ENCODE data around the gene SRP19.
"Not testable (repeated sequence)": the region's sequence is repeated elsewhere in the genome, so short reads cannot be mapped to it uniquely, and the experiment has no call there.

SRP19 gene

GRCh38 chr5:112860929-112861637, at the start of gene SRP19:
Gene SRP19, plus strand, starts transcription at chr5:112861287. Its CDS starts 90 bp downstream, at chr5:112861377.
- peak; percentile 97 for DNase-seq (ENCODE audit: low spot score)

- no peak for DNase-seq (ENCODE audit: low spot score)
Measured at GRCh38 chr5:112812549-112812948, 48.5 kb upstream of the SRP19 start.

GRCh38 chr5:112820246-112820645, 40.8 kb upstream of the SRP19 start:
- DNase-seq (ENCODE audit: low spot score), result no peak

- no peak for DNase-seq (ENCODE audit: low spot score)
Measured at GRCh38 chr5:112822456-112822855, 38.6 kb upstream of the SRP19 start.

DNA sequence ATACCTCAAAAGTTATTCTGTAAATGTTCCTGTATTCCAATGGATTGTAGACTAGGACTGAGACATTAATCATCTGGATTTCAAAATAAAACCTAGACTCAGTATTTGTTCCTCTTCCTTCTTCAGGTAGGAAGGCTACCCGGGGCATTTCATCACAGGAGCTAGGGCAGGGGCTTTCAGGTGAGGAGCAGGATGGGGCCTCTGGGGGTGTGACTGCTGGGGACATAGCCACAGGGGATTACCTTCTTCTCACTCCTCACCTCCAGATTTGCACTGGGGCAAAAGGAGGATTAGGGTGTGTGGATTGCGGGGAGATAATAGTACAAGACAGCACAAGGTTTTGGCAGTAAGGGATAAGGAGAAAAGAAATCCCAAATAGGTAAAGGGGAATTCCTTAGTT, 37.9 kb upstream of the SRP19 start:
- DNase-seq (ENCODE audit: low spot score), result no peak

- DNase-seq (ENCODE audit: low spot score), result no peak
Measured at GRCh38 chr5:112823656-112824055, 37.4 kb upstream of the SRP19 start.

- no peak for DNase-seq (ENCODE audit: low spot score)
Measured at GRCh38 chr5:112824197-112824596, 36.9 kb upstream of the SRP19 start.

DNA sequence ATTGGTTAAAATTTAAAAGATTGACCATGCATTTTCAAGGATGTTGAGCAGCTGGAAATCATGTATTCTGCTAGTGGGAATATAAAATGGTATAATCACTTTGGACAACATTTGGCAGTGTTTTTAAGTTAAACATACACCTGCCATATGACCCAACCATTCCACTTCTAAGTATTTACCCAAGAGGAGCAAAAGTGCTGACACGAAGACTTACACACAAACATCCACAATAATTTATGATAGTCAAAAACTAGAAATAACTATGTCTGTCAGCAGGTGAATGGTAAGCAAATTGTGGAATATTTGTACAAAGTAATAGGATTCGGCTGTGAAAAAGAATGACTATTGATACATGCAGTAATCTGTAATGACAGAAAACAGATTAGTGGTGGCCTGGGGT, 30.7 kb upstream of the SRP19 start:
- DNase-seq (ENCODE audit: low spot score), result no peak

- no peak for DNase-seq (ENCODE audit: low spot score)
Measured at GRCh38 chr5:112833971-112834370, 27.1 kb upstream of the SRP19 start.

GRCh38 chr5:112844489-112844888, 16.6 kb upstream of the SRP19 start:
- no peak for DNase-seq (ENCODE audit: low spot score)

GRCh38 chr5:112846556-112846955, 14.5 kb upstream of the SRP19 start:
- no peak for DNase-seq (ENCODE audit: low spot score)

- DNase-seq (ENCODE audit: low spot score), result no peak
Measured at GRCh38 chr5:112847306-112847705, 13.8 kb upstream of the SRP19 start.

- DNase-seq (ENCODE audit: low spot score), result peak; percentile 72
Measured at GRCh38 chr5:112848116-112848811, 12.8 kb upstream of the SRP19 start.

GRCh38 chr5:112849912-112850311, 11.2 kb upstream of the SRP19 start:
- no peak for DNase-seq (ENCODE audit: low spot score)

DNA sequence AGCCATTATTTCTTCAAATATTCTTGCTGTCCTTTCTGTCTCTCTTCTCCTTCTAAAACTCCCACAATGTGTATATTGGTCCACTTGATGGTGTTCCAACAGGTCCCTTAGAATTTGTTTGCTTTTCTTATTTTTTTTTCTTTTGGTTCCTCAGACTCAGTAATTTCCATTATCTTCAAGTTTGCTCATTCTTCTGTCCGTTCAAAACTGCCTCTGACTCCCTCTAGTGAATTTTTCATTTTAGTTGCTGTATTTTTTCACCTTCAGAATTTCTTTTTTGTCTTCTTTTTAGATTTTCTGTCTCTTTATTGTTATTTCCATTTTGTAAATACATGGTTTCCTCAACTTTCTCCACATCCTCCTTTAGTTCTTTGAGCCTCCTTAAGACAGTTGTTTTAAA, 6.4 kb upstream of the SRP19 start:
- no peak for DNase-seq (ENCODE audit: low spot score)

DNA sequence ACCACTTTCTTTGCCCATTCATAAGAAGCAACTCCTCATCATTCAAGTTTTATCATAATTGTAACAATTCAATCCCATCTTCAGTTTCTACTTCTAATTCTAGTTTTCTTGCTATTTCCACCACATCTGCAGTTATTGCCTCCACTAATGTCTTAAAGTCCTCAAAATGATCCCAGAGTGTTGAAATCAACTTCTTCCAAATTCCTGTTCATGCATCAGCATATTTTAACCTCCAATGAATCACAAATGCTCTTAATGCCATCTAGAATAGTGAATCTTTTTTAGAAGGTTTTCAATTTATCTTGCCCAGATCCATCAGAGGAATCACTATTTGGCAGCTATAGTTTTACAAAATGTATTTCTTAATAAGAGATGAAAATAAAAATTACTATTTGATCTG, 3.2 kb upstream of the SRP19 start:
- no peak for DNase-seq (ENCODE audit: low spot score)

GRCh38 chr5:112860571-112860928, 537 bp upstream of the SRP19 start:
- DNase-seq (ENCODE audit: low spot score), result not testable (repeated sequence)

- DNase-seq (ENCODE audit: low spot score), result no peak
Measured at GRCh38 chr5:112861638-112861985, 525 bp downstream of the SRP19 start.

DNA sequence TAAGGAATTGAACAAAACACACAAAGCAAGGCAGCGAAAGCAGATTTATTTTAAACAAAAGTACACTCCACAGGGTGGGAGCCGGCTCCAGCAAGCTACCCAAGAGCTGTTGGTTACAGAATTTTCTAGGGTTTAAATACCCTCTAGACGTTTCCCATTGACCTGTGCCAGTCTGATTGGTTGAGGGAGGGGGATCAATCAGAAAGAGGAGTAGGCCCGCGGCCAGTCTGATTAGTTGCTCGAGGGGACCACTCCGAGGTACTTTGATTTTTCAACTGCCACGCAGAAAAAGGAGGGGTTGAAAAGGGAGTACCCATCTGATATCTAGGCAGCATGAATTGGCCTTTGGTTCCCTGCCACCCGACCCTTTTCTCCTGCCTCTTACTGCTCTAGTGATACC, 998 bp downstream of the SRP19 start:
- DNase-seq (ENCODE audit: low spot score), result no peak

DNA sequence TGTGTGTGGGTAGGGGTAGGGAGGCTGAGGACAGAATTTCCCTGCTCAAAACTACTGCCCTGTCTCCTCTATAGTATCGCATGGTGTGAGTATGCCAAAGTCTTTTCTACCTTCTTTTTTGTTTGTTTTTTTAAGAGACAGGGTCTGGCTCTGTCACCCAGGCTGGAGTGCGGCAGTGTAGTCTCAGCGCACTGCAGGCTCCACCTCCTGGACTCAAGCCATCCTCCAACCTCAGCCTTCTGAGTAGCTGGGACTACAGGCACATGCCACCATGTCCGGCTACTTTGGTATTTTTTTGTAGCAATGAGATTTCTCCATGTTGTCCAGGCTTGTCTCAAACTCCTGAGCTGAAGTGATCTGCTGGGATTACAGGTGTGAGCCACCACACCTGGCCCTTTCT, 2.5 kb downstream of the SRP19 start:
- DNase-seq (ENCODE audit: low spot score), result no peak

DNA sequence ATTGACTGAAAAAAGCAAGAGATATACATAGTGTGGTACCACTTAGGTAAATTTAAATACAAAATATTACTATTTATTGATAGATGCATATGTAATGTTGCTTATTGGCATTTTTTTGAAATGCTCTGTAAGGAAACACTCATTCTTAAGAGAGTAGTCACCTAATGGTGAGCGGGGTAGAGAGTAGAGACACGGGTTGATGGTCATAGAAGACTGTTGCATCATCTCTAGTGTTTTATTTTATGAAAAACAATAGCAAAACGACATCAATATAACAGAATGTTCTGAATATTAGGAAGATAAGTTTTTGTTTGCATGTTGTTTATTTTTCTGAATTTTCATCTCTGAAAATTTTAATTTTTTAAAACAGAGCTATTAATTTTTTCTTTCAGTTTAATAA, 4.0 kb downstream of the SRP19 start:
- DNase-seq (ENCODE audit: low spot score), result no peak

DNA sequence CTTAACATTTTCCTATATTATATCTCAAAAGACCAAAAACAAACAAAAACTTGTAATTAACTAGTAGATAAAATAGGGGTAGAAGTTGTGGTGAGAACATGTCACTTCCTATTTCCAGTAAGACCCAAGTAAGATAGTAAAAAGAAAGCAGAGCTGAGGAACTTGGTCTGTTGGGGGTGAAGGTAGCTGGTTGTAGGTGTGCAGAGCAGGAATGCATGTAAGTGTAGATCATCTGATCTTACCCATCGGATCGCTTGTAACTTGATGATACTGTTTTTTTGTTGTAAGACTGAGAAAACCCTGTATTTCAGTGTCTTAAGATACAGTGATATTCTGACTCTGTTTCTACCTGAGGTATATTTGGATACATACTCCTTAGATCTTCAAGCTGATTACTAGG, 5.7 kb downstream of the SRP19 start:
- DNase-seq (ENCODE audit: low spot score), result no peak

- no peak for DNase-seq (ENCODE audit: low spot score)
Measured at GRCh38 chr5:112867411-112867810, 6.3 kb downstream of the SRP19 start.

DNA sequence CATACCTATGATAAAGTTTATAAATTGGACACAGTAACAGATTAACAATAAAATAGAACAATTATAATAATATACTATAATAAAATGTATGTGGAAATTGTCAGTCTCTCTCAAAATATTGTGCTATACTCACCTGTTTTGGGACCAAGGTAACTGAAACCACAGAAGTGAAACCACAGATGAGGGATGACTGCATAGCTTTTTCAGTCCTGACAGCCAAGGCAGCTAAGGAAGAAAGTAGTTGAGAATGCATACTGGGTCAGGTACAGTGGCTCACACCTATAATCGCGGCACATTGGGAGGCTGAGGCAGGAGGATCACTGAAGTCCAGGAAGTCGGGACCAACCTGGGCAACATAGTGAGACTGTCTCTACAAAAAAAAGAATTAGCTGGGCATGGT, 8.9 kb downstream of the SRP19 start:
- DNase-seq (ENCODE audit: low spot score), result no peak
